SJCRH30 (cell line): Measurements from ENCODE around the gene ASCL3. TPM values are rescaled to one million over a fixed set of nuclear protein-coding genes. Genes with fewer than 3 reads are reported as not detected.
"Not testable (repeated sequence)": the region's sequence is repeated elsewhere in the genome, so short reads cannot be mapped to it uniquely, and the experiment has no call there.

Experiments used
- DNase-seq, 2 experiments: peaks; one replicate each; pipeline ENCODE4 v3.0.0-alpha.2; 2015 to 2020
- H3K27ac ChIP-seq: fragments of 250-450 bp; sonication (Bioruptor Pico); 2 replicates; pipeline ENCODE4 v1.5.1; 2020; ENCODE audit warnings: mild to moderate bottlenecking, moderate library complexity
- H3K27me3 ChIP-seq: fragments of 250-450 bp; sonication (Bioruptor Pico); 2 replicates; pipeline ENCODE4 v1.5.1; 2020; ENCODE audit warnings: mild to moderate bottlenecking, moderate library complexity
- H3K36me3 ChIP-seq: fragments of 250-450 bp; sonication (Bioruptor Pico); 2 replicates; pipeline ENCODE4 v1.5.1; 2020; ENCODE audit warnings: mild to moderate bottlenecking, moderate library complexity
- H3K4me1 ChIP-seq: fragments of 250-450 bp; sonication (Bioruptor Pico); 2 replicates; pipeline ENCODE4 v1.5.1; 2020; ENCODE audit warnings: mild to moderate bottlenecking, moderate library complexity
- H3K4me3 ChIP-seq: fragments of 250-450 bp; sonication (Bioruptor Pico); 2 replicates; pipeline ENCODE4 v1.5.1; 2020; ENCODE audit warnings: mild to moderate bottlenecking, moderate library complexity
- H3K9me3 ChIP-seq: fragments of 250-450 bp; sonication (Bioruptor Pico); replicated peaks from 2 replicates; pipeline ENCODE4 v1.5.1; 2020; ENCODE audit warnings: mild to moderate bottlenecking, moderate library complexity
- total RNA-seq: library from RNA; depleted of rRNA; stranded (reverse); fragments of >200 nt; shearing (Covaris generic); gene quantifications from 2 replicates; pipeline ENCODE4 v1.2.3, GENCODE V29; 2014; rRNA removed

Gene ASCL3
- total RNA-seq, 1 experiment from 2014 or later, result not detected

- Histone ChIP-seq H3K27ac (no peak overlapping the region), H3K36me3 (no peaks in the 10 kb centered on the region), H3K9me3 (no peaks in the 10 kb centered on the region), H3K4me3 (no peak overlapping the region), H3K27me3 (no peaks in the 10 kb centered on the region), H3K4me1 (peaks cover 8% of the 10 kb centered on the region)
- no peak for DNase-seq
Observed at GRCh38 chr11:8908099-8908498, 34.7 kb downstream of the ASCL3 start.

GRCh38 chr11:8907116-8907515, 35.7 kb downstream of the ASCL3 start:
- no peaks in the 10 kb centered on the region for H3K36me3 ChIP-seq
- DNase-seq, result peak; percentile 31 to 54
- H3K27ac ChIP-seq, result peak overlapping the region; percentile 69
- 0 out of 2 replicates have a peak, but pooled peaks cover 2% of the 10 kb centered on the region for H3K9me3 ChIP-seq
- no peaks in the 10 kb centered on the region for H3K27me3 ChIP-seq
- H3K4me1 ChIP-seq, result peaks cover 8% of the 10 kb centered on the region
- no peak overlapping the region for H3K4me3 ChIP-seq

- no peaks in the 10 kb centered on the region for H3K27me3 ChIP-seq
- H3K4me1 ChIP-seq, result peaks cover 8% of the 10 kb centered on the region
- H3K27ac ChIP-seq, result no peak overlapping the region
- H3K4me3 ChIP-seq, result no peak overlapping the region
- DNase-seq, result no peak
- H3K36me3 ChIP-seq, result no peaks in the 10 kb centered on the region
- H3K9me3 ChIP-seq, result 0 out of 2 replicates have a peak, but pooled peaks cover 2% of the 10 kb centered on the region
Observed at GRCh38 chr11:8905528-8906165, 37.2 kb downstream of the ASCL3 start.

GRCh38 chr11:8899119-8899753, 43.6 kb downstream of the ASCL3 start:
- Histone ChIP-seq H3K36me3 (no peaks in the 10 kb centered on the region), H3K27me3 (no peaks in the 10 kb centered on the region), H3K4me1 (no peaks in the 10 kb centered on the region), H3K9me3 (peaks cover 10% of the 10 kb centered on the region), H3K4me3 (no peak overlapping the region), H3K27ac (no peak overlapping the region)
- DNase-seq, result no peak

GRCh38 chr11:8891185-8891584, 51.6 kb downstream of the ASCL3 start:
- DNase-seq, result not testable (repeated sequence)

More at GRCh38 chr11:8891185-8891584, 51.6 kb downstream of the ASCL3 start:
- not testable (repeated sequence) for H3K27ac ChIP-seq, H3K4me1 ChIP-seq, H3K36me3 ChIP-seq, H3K4me3 ChIP-seq, H3K27me3 ChIP-seq
- H3K9me3 ChIP-seq, result peaks cover 13% of the 10 kb centered on the region

Other genes with a start within 250 kb of the ASCL3 start
- 22.6 and 22.7 TPM in 2 replicates for gene AKIP1, start 31.8 kb downstream of the ASCL3 start, total RNA-seq
- gene C11orf16, start 10.1 kb downstream of the ASCL3 start, total RNA-seq, result not detected in 2 replicates
- 32.3 and 35.9 TPM in 2 replicates for gene TMEM9B, start 21.4 kb upstream of the ASCL3 start, total RNA-seq
- gene NRIP3, start 61.0 kb upstream of the ASCL3 start, total RNA-seq, result 10.1 and 13.2 TPM in 2 replicates
- 0.35 and 0.40 TPM in 2 replicates for gene SCUBE2, start 148.6 kb upstream of the ASCL3 start, total RNA-seq